GM12875 (cell line): ENCODE measurements around the gene LAMTOR2.

Experiments
- H3K4me3 ChIP-seq: one replicate; pipeline ENCODE4 v1.5.1; 2011; ENCODE audit warnings: low read depth, low read length, control low read depth
- CTCF ChIP-seq: IDR thresholded peaks from 2 replicates; pipeline ENCODE4 v1.5.1; 2011; ENCODE audit warnings: low read depth, mild to moderate bottlenecking, control low read depth, inconsistent platforms, low read length, moderate library complexity, borderline replicate concordance; ENCODE audit not compliant: insufficient read depth

The LAMTOR2 gene

DNA sequence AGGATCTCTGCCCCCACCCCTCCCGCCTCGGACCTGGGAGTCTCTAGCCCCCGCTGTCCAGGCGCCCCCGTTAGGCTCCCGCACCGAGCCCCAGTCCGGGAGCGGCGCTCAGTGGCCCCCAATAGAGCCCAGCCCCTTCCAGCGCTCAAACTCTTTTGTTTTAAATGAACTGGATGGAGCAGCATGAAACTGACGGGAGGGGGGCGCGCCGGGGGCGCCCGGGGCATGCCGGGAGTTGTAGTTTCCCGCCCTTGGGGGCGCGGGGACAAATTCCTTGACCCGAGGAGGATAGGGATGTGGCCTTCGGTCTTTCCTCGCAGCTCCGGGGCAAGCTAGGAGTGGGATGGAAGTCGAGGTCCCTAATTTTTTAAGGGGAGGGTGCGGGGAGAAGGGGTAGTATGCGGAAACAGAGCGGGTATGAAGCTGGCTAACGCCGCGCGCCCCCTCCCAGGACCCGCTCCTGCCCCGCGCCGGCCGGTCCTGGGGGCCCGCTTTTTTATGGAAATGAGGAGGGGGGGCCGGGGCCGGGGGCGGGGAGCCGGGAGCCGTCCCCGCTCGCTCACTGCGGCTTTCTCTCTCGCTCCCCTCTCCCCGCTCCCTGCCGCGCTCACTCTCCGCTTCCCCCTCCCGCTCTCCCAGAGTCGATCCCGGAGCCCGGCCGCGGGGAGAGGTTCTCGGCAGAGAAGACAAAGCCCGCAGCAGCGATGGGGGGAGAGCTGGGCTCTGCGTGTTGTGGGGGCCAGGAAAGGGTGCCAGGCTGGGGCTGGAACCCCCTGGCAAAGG is 27.9 kb downstream of the LAMTOR2 start, which contains the start of gene MEX3A:
Gene MEX3A (minus strand): TSS at position 157 of the 783 bp plus-strand sequence. CDS start 467 bp downstream, outside the sequence.
- no peak for TF ChIP-seq CTCF
- H3K4me3 ChIP-seq, result peak within 1 kb of the TSS; percentile 69

DNA sequence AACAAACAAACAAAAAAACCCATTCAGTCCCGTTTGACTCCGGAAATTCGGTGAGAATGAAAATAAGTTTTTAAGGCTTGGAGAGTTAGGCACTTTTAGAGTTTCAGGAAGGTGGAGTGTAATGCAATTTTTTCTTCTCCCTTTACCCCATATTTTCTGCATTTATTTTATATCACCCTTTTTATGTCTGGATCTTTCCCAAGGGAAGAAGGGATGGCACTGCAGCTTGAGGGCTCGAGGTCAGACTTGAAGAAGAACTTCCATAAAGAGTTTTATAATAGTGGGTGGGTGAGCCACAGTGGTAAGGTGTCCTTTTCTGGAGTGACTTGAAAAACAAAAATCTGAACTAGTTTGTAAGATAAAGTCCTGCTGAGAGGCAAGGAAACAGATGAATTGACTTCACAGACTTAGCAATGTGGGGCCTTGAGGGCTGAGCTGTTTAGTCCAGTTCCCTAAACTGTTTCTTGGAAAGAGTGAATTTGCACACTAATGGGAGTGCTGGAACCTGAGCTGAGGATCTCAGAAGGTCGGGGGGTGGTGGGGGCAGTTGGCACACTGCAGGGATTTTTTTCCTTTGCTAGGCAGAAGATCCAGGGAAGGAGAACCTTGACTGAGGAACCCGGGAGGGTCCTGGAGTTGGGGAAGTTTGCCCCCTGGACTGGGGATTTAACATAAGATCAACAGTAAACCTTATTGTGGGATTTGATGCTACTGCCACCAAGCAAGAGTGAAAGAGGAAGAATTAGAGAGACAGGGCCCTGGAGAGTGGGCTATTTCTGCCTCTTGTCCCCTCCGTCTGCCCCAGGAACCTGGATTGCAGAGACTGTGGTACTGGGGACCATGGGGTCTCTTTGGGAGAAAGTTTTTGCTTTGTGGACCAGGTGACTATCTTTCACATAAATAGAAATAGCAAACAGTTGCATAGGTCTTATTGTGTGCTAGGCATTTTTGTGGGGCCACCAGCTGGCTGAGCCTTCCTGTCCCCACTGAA is 29.5 kb downstream of the LAMTOR2 start:
- H3K4me3 ChIP-seq, result no peak overlapping the region
- no peak for TF ChIP-seq CTCF

GRCh38 chr1:156086256-156086662 is 31.7 kb downstream of the LAMTOR2 start:
- no peak for TF ChIP-seq CTCF
- no peak overlapping the region for H3K4me3 ChIP-seq

GRCh38 chr1:156089704-156090103 is 35.1 kb downstream of the LAMTOR2 start:
- no peak for TF ChIP-seq CTCF
- H3K4me3 ChIP-seq, result no peak overlapping the region

- TF ChIP-seq CTCF, result no peak
- no peak overlapping the region for H3K4me3 ChIP-seq
Observed at GRCh38 chr1:156090138-156090839, 35.7 kb downstream of the LAMTOR2 start.

DNA sequence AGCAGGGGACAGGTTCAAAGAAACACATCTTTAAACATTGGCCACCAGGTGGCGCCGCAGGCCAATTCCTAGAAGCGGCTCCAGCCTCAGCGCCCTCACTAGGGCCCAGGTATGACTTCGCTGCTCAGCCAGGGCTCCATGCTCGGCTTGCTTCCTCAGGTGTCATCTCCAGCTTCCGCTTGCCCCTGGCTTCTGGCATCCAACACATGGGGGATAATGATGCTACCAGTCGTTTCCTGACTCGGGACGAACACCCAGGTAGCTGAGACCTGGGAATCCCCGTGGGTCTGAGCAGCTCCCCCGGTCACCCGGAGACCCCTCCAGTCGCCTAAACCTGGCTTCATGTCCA is 36.2 kb downstream of the LAMTOR2 start:
- TF ChIP-seq CTCF, result peak; percentile 76
- no peak overlapping the region for H3K4me3 ChIP-seq
